ENCODE measurements around the gene NSG1. TPM values are rescaled to one million over a fixed set of nuclear protein-coding genes. Genes with fewer than 3 reads are reported as not detected.

Gene NSG1
- polyA plus RNA-seq, 1 of the 3 experiments (the other 2 are of a cell fraction): 11.4 TPM

GRCh38 chr4:4413806-4414205, 26.9 kb downstream of the NSG1 start:
- H3K36me3 ChIP-seq (replicated peaks in 1 of 2; ENCODE audit: control insufficient read depth in 1 of 2, insufficient read depth in 2 of 2, low read length in 1 of 2): peaks cover 0 to 12% of the 10 kb centered on the region in 2 experiments
- H3K4me2 ChIP-seq: no peak overlapping the region
- H3K4me1 ChIP-seq (ENCODE audit: control insufficient read depth in 1 of 2, insufficient read depth in 2 of 2, low read depth in 1 of 2, low read length in 1 of 2): no peaks in the 10 kb centered on the region; a peak in 1 of 4 replicates
- no peaks in the 10 kb centered on the region for H3K27me3 ChIP-seq (ENCODE audit: insufficient read depth)
- H2AFZ ChIP-seq (ENCODE audit: low read depth): no peak overlapping the region
- TF ChIP-seq RXRA (IDR thresholded peaks at IDR 0.05; ENCODE audit: borderline replicate concordance, low read depth) (no peak), FOXM1 (IDR thresholded peaks at IDR 0.05; ENCODE audit: low read depth) (no peak), YY1 (IDR thresholded peaks at IDR 0.05; ENCODE audit: low read depth) (no peak), MAX (IDR thresholded peaks at IDR 0.05; ENCODE audit: low read depth) (no peak), RFX5 (IDR thresholded peaks at IDR 0.05; ENCODE audit: low read length) (no peak), REST (IDR thresholded peaks at IDR 0.05; ENCODE audit: low read depth, low read length) (no peak), SIN3A (IDR thresholded peaks at IDR 0.05; ENCODE audit: borderline replicate concordance, low read depth, low read length) (no peak), JUND (IDR thresholded peaks at IDR 0.05) (no peak), EZH2phosphoT487 (IDR thresholded peaks at IDR 0.05; ENCODE audit: borderline replicate concordance, low read depth) (no peak), GATA2 (CRISPR knock-in tag; IDR thresholded peaks at IDR 0.05) (no peak), USF2 (IDR thresholded peaks at IDR 0.05; ENCODE audit: borderline replicate concordance, low read depth, low read length) (no peak), NRF1 (IDR thresholded peaks at IDR 0.05; ENCODE audit: low read depth, low read length) (no peak), FOSL2 (IDR thresholded peaks at IDR 0.05; ENCODE audit: borderline replicate concordance, low read depth) (no peak), MXI1 (IDR thresholded peaks at IDR 0.05; ENCODE audit: low read depth, low read length) (no peak), TCF12 (IDR thresholded peaks at IDR 0.05) (no peak), IRF3 (IDR thresholded peaks at IDR 0.05; ENCODE audit: low read depth, low read length) (no peak), FOXJ3 (CRISPR knock-in tag; IDR thresholded peaks at IDR 0.05) (no peak), EP300 (IDR thresholded peaks at IDR 0.05; ENCODE audit: borderline replicate concordance in 1 of 2, low read depth in 1 of 2, low read length in 1 of 2) (no peak)
- WGBS (ENCODE audit: low lambda C conversion rate): 98% methylated on average over 4 of the region's 7 CpGs
- no peaks in the 10 kb centered on the region for H3K9me3 ChIP-seq
- no peak overlapping the region for H3K27ac ChIP-seq (ENCODE audit: low read depth in 2 of 2, low read length in 1 of 2)
- no peaks in the 10 kb centered on the region for H3K9me2 ChIP-seq
- no peak overlapping the region for H3K4me3 ChIP-seq (ENCODE audit: low read depth in 2 of 2, low read length in 1 of 2)
- no peaks in the 10 kb centered on the region for H4K20me1 ChIP-seq (ENCODE audit: insufficient read depth)
- no peak for DNase-seq
- H3K79me2 ChIP-seq (ENCODE audit: insufficient read depth): no peaks in the 10 kb centered on the region
- ChIA-PET CTCF (interaction anchor here (1.1 kb wide), 1 partner anchor 68 kb away, joined by 5 read pairs; no protein-coding TSS in a partner anchor), POLR2A (no interaction called here)
- H3K9ac ChIP-seq: no peak overlapping the region
- H3F3A ChIP-seq (replicated peaks; ENCODE audit: insufficient read depth): no peaks in the 10 kb centered on the region
